GM21529 (cell line): ENCODE measurements around the gene LLGL2.
"Not testable (repeated sequence)": the region's sequence is repeated elsewhere in the genome, so short reads cannot be mapped to it uniquely, and the experiment has no call there.

ENCODE experiments used
- ATAC-seq: cut with Tn5 transposase; IDR thresholded peaks from one replicate; pipeline ENCODE4 v1.9.1; 2021; ENCODE audit not compliant: unreplicated experiment

LLGL2 gene, protein sequence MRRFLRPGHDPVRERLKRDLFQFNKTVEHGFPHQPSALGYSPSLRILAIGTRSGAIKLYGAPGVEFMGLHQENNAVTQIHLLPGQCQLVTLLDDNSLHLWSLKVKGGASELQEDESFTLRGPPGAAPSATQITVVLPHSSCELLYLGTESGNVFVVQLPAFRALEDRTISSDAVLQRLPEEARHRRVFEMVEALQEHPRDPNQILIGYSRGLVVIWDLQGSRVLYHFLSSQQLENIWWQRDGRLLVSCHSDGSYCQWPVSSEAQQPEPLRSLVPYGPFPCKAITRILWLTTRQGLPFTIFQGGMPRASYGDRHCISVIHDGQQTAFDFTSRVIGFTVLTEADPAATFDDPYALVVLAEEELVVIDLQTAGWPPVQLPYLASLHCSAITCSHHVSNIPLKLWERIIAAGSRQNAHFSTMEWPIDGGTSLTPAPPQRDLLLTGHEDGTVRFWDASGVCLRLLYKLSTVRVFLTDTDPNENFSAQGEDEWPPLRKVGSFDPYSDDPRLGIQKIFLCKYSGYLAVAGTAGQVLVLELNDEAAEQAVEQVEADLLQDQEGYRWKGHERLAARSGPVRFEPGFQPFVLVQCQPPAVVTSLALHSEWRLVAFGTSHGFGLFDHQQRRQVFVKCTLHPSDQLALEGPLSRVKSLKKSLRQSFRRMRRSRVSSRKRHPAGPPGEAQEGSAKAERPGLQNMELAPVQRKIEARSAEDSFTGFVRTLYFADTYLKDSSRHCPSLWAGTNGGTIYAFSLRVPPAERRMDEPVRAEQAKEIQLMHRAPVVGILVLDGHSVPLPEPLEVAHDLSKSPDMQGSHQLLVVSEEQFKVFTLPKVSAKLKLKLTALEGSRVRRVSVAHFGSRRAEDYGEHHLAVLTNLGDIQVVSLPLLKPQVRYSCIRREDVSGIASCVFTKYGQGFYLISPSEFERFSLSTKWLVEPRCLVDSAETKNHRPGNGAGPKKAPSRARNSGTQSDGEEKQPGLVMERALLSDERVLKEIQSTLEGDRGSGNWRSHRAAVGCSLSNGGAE

DNA sequence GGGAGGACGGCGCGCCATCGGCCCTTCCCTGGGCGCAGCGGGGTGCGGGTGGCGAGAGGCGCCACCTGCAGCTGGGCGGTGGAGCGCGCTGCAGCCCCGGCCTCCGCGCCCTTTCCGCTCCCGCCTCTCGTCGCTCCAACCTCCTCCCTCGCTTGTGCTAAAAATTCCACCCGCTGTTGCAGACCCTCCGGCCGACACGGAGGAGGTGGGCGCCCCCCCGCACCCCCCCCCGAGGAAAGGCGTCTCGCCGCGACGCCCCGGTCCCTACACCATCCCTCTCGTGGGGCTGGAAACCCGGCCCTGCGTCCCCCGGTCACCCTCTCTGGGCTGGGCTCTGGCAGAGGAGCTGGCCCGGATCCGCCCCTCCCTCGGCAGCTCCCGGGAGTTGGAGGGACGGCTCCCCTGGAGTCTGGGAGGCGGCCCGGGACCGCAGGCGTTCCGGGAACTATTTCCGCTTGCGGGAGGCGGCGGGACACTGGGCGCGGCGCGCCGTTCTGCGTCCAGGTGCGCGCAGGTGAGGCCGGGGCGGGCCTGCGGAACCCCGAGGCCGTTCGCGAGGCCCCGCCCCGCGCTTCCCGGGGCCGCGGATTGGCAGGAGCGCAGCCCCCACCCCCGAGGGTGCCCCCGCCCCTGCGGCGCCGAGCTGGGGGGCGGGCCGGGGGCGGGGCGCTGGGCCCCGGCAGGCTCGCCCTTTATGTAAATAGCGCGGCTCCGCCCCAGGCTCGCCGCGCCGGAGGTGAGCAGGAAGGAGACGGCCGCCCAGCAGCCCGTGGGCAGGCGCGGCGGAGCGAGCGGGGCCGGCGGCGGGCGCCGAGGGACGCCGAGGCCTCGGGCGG, at the start of gene LLGL2:
LLGL2 (plus strand) TSS at position 728 of the 836 bp plus-strand sequence. CDS start 17,730 bp downstream, outside the sequence.
- ATAC-seq = peak; percentile 83

DNA sequence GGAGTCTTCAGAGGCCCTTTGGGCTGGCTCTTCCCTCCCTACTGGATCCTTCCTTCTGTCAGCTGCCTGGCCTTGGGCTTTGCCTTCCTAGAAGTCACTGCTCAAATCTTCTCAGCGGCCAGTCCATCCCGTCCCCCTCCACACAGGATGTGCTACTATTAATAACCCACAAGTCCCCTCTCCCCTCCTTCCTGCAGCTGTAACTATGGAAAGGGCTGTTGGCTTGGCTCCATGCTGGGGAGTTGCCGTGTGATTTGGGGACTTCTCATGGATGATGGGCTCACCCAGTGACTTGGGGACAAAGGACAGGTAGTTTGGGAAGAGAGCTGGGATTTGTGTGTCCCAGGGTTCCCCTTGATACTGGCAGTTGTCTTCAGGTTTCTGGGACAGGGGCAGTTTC, 49.6 kb upstream of the LLGL2 start:
- ATAC-seq = no peak

DNA sequence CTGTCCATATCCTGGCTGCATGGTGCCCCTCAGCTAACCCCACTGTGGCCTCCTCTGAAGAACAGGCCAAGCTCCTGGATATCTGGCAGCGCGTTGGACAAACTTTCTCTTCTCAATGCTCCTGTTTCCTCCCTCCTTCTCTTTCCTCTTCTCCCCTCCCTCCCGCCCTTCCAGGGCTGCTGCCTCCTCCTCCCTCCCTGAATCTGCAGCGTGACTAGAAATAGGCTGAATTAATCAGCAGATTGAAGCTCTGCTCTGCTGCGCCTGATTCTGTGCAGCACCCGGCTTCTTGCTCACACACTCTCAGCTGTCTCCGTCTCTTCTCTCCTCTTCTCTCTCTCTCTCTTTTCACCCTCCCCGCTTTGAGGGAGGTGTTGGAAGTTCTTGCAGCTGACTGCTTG, 49.2 kb upstream of the LLGL2 start:
- ATAC-seq = no peak

DNA sequence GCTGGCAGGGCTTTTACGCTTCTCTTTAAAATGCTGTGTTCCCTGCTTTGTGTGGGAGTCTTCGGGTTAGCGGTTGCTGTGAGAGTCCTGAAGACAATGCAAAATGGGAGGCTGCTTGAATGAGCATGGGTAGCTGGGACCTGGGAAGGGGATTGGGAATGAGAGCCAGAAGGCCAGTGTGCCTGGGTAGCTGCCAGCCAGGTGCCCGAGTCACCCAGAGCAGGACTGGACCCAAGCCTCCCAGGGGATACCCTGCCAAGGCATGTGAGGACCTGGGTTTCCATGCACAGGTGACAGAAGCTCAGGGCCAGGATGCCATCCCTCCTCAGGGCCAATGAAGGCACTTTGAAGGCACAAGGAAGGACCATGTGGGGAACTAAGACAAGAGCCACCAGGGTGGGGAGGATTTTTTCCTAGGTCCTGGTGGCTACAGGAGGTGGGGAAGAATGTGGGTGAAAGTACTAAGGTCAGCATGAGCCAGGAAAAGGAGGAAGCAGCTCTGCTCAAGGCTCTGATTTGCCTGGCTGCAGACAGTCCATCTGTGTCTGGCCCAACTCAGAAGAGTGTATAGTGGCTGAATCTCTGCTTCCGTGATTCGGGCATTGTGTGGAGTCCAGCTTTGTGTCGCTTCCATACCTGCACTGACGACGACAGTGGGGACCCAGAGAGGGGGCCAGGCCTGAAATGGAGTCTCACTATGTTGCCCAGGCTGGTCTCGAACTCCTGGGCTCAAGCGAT, 48.6 kb upstream of the LLGL2 start:
- no peak for ATAC-seq

DNA sequence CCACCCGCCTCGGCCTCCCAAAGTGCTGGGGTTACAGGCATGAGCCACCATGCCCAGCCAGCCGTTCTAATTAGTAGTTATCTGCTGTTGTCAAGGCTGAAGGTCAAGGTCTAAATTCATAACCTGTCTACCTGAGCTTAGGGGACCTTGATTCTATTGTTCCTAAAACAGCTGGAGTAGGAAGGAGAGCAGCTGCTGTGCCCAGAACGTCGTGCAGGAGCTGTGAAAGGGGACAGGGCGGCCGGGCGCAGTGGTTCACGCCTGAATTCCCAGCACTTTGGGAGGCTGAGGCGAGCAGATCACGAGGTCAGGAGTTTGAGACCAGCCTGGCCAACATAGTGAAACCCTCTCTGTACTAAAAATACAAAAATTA, 48.0 kb upstream of the LLGL2 start:
- ATAC-seq = not testable (repeated sequence)

DNA sequence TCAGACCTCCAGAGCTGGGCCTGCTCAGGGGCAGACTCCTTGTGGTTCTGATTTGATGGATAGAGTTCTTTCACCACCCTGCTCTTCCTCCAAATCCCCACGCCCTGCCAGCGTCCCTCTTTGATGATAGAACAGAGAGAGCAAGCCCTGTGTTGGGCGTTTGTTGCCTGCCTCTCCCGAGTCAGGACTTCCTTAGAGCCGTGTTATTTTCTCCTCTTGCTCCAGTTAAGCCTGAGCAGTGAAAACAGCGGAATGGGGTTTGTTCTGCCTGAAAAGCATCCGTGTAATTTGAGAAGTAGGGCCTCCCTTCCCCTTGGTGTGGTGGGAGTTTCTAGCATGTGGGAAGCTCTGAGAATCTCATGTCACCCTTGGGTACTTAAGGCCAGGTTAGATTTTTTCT, 47.0 kb upstream of the LLGL2 start:
- ATAC-seq = no peak

DNA sequence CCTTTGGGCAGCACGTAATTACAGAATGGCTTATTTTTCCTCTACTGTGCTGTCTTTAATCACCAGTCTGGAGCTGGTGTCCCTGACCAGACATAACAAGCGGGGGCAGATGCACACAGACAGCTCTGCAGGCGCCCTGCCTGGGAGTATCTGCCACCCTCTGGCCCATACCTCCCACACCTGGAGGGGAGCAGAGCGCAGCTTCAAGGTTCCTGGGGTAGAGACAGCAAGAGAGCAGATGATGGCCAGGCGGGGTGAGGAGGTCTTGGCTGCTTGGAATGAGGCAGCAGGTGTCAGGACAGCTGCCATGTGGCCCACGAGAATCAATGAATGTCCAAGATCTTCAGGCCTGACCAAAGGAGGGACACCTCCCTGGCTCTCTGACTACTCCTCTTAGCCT, 45.2 kb upstream of the LLGL2 start:
- no peak for ATAC-seq

DNA sequence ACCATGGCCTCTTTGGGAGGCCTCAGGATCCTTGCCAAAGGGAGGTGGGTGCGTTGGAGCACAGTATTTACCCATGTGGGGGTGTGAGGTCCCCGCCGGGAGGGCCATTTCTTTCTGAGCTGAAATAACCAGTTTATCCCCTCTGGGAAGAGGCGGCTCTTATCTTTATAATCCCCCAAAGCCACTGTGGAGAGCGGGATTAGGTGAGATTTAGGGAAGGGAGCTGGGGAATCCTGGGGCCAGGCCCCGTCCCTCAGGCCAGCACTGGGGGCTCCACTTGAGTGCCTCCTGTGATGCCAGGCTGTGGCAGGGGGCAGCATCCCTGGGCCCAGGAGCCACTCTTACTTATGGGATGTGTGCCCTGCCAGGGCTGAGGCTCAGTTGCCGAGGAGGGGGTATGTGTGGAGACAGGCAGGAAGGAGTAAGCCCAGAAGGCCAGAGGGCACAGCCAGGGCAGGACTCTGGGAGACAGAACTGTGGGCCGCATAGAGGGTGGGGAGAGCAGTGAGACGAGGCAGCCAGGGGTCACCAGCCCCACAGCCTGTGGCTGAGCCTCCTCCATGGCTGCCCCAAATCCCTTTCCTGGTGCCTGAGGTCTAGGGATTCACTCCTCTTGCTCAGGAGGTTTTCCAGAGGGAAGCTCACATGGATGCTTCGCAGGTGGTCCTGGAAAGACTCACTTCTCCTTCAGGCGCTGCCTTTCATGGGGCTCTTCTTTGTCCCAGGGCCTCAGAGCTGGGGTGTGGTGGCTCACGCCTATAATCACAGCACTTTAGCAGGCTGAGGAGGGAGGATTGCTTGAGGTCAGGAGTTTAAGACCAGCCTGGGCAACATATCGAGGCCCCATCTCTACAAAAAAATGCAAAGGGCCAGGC, 44.1 kb upstream of the LLGL2 start:
- no peak for ATAC-seq

DNA sequence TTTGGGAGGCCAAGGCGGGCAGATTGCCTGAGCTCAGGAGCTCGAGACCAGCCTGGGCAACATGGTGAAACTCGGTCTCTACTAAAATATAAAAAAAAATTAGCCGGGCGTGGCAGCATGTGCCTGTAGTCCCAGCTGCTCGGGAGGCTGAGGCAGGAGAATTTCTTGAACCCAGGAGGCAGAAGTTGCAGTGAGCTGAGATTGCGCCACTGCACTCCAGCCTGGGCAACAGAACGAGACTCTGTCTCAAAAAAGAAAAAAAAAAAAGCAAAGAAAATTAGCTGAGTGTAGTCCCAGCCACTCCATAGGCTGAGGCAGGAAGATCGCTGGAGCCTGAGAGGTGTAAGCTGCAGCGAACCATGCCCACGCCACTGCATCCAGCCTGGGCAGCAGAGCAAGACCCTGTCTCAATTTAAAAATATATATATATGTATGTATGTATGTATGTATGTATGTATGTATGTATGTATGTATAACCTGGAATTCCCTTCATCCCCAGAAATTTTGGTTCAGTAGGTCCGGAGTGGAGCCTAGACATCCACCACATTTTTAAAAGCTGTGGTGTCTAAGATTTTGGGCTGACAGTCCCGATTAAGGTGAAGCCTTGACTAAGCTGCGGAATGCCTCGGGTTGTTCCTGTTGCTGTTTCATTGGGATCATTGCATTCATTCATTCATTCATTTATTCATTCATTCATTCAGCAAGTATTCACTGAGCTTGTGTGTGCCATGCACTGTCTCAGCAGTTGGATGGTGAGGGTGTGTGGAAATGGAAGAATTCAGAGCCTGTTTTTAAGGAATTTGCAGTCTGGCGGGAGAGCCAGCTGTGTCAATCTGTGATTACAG, 43.2 kb upstream of the LLGL2 start:
- no peak for ATAC-seq

DNA sequence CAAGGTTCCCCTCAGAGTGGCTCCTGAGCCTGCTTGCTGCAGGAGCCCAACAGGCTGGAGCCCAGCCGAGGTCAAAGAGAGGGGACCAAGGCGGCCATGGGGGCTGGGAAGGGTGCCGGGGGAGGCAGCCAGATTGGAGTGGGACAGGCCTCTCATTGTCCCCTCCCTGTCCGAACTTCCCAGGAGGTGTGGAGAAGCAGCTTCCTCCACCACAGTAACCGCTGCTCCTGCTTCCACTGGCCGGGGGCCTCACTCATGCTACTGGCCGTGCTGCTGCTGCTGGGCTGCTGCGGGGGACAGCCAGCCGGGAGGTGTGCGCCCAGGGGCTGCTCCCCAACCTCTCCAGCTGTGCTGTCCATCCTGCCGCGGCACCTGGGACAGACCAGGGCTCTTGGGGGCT, 39.8 kb upstream of the LLGL2 start:
- no peak for ATAC-seq

DNA sequence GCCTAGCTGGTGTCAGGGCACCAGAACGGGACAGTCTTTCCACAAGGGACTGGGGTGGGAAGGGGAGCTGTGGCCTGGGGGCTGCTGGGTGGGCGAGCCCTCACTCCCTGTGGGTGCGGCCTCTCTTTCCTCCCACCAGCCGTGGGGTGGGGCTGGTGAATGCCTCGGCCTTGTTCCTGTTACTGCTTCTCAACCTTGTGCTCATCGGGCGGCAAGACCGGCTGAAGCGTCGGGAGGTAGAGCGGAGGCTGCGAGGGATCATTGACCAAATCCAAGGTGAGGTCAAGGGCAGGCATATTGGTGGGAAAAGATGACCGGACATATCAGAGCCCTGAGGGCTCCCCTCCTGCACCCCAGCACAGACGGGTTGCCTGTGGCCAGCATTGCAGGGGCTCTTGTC, 39.3 kb upstream of the LLGL2 start:
- no peak for ATAC-seq

DNA sequence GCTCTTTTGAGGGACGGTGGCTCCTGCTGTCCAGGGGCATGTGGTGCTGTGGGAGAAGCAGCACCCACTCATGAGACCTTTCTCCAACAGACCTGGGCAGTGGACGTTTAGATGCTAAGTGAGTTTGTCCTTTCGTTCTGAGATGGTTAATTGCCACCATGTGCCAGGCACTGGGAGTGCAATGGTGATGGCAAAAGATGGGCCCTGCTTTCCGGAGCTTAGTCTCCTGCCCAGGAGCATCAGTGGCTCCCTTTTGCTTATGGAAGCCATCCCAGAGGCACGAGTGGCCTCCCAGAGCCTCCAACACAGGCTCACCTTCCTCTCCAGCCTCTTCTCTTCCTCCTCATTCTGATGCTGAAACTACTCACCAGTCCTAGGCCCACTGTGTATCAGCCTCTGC, 38.5 kb upstream of the LLGL2 start:
- no peak for ATAC-seq

DNA sequence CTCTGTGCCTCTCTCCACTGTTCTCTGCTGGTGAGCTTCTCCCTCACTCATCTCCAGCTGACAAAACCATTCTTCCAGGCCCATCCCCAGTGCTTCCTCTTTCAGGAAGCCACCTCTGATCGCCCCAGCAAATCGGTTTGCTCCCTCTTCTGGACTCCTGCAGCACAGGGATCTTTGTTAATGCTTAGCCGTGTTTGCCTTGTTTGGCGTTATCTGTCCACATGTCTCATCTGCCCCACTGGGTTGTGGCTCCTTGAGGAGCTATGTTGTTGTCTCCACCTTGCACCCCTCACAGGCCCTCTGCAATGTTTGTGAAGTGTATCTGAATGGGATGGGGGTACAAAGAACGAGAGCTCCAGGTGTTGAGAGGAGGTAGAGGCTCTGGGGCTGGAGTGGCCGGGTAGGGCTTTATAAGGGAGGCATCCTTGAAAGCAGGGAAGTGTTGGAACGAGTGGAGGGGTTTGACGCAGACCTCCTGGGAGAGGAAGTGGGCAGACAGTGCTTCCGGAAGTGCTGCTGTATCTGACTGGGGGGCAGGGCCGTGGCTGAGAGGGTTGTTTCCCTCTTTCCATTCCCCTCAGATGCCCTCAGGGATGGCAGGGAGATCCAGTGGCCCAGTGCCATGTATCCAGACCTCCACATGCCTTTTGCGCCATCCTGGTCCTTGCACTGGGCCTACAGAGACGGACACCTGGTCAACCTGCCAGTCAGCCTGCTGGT, 38.0 kb upstream of the LLGL2 start:
- no peak for ATAC-seq

DNA sequence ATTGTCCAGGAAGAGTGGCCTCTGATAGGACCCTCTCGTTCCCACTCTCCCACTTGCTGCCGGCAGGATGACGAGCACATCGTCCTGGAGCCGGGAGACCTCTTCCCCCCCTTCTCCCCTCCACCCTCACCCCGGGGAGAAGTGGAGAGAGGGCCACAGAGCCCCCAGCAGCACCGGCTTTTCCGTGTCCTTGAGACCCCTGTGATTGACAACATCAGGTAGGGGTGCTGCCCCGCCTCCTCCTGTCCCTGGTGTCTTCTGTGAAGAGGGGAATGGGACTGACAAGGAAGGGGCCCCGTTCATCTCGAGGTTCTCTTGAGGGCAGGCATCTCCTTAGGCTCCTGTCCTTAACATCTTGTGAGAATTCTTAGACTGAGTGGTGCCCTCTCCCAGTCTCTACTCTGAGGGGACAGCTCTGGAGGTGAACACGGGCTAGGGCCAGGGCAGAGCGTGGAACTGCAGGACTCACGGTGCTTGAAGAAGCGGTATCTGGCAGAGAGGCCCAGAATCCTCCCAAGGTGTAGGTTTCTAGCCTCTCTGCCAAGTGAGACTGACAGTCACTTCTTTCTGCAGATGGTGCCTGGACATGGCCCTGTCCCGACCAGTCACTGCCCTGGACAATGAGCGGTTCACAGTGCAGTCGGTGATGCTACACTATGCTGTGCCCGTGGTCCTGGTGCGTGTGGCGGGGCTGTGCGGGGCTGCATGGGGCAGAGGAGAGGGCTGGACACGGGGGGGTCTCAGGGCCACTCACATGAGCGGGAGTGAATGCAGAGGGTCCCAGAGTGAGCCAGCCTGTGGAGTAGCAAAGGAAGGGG, 36.6 kb upstream of the LLGL2 start:
- no peak for ATAC-seq

DNA sequence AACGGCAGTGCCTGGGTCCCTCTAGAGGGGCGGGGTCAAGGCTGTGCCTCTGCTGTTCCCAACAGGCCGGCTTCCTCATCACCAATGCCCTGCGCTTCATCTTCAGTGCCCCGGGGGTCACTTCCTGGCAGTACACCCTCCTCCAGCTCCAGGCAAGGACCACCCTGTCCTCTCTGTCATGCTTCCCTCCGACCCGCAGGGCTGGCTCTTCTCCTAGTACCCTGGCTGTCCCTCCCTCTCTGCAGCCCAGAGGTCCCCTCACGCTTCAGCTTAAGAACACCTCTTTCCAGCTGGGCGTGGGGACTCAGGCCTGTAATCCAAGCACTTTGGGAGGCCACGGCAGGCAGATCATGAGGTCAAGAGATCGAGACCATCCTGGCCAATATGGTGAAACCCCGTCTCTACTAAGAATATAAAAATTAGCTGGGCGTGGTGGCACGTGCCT, 36.0 kb upstream of the LLGL2 start:
- no peak for ATAC-seq

DNA sequence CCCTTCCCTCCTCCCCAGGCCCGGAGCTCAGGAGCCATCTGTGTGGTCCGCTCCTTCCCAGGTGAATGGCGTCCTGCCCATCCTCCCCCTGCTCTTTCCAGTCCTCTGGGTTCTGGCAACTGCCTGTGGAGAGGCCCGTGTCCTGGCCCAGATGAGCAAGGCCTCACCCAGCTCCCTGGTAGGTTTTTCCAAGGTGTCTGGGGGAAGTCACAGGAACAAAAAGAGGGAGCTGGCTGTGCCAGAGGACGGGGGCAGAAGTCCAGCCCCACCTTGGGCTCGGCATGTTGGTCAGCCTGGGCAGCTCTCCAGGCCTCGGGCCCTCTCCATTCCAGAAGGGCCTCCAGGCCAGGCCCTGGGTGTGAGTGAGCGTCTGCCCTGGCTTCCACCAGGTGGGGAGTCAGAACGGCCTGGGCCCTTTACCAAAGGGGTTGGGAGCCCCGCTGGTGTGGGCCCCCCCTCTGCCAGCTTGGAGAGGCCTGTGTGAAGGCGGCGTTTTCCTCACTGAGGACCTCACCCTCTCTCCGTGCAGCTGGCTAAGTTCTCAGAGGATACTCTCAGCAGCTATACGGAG, 35.2 kb upstream of the LLGL2 start:
- ATAC-seq = no peak
